Retinal pigment epithelial cell (primary cell): Measurements from ENCODE around the gene MRFAP1L1.

Experiments
- DNase-seq: peaks from one replicate; pipeline ENCODE4 v3.0.0-alpha.2; 2010; ENCODE audit warnings: low read depth
- H3K4me3 ChIP-seq: 2 replicates; pipeline ENCODE4 v1.5.1; 2011; ENCODE audit warnings: mild to moderate bottlenecking, low read length, control low read depth, moderate library complexity
- CTCF ChIP-seq: conservative IDR thresholded peaks from 2 replicates; pipeline ENCODE4 v1.5.1; 2011; ENCODE audit warnings: low read depth, low read length, control low read depth, inconsistent platforms

MRFAP1L1 gene

GRCh38 chr4:6720202-6720699, 10.6 kb upstream of the MRFAP1L1 start:
- peak; percentile 92 for TF ChIP-seq CTCF
- DNase-seq, result no peak
- H3K4me3 ChIP-seq, result no peak overlapping the region

GRCh38 chr4:6719611-6720179, 10.0 kb upstream of the MRFAP1L1 start:
- DNase-seq, result no peak
- no peak overlapping the region for H3K4me3 ChIP-seq
- no peak for TF ChIP-seq CTCF

GRCh38 chr4:6718932-6719610, 9.4 kb upstream of the MRFAP1L1 start:
- no peak for TF ChIP-seq CTCF
- no peak overlapping the region for H3K4me3 ChIP-seq
- DNase-seq, result no peak

DNA sequence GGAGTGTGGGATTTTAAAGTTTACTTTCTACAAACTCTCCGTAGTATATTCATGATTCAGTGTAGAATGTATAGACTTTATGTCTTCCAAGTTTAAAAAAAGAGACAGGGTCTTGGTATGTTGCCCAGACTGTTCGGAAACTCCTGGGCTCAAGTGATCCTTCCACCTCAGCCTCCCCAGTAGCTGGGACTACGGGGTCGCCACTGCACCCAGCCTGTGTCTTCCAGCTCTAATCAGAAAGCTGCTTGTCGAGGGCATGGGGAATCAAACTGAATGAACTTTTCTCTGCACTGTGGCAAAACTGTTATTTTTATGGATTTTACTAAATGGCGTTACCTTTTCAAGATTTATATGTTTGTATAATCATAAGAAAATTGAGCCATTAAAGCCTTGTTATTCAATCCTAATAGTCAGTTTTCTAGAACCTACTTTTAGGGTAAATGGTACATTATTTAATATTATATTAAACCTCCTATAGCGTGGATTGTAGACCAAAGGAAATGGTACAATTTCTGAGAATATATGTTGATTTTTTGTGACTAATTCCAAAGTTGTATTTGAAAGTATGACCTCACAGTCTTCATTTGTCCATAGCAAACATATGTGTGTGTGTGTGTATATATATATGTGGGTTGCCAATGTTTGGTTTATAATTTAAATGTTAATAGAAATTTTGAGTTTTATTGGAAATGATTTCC, 7.4 kb upstream of the MRFAP1L1 start:
- TF ChIP-seq CTCF, result no peak
- DNase-seq, result no peak
- peak overlapping the region; percentile 78 for H3K4me3 ChIP-seq

DNA sequence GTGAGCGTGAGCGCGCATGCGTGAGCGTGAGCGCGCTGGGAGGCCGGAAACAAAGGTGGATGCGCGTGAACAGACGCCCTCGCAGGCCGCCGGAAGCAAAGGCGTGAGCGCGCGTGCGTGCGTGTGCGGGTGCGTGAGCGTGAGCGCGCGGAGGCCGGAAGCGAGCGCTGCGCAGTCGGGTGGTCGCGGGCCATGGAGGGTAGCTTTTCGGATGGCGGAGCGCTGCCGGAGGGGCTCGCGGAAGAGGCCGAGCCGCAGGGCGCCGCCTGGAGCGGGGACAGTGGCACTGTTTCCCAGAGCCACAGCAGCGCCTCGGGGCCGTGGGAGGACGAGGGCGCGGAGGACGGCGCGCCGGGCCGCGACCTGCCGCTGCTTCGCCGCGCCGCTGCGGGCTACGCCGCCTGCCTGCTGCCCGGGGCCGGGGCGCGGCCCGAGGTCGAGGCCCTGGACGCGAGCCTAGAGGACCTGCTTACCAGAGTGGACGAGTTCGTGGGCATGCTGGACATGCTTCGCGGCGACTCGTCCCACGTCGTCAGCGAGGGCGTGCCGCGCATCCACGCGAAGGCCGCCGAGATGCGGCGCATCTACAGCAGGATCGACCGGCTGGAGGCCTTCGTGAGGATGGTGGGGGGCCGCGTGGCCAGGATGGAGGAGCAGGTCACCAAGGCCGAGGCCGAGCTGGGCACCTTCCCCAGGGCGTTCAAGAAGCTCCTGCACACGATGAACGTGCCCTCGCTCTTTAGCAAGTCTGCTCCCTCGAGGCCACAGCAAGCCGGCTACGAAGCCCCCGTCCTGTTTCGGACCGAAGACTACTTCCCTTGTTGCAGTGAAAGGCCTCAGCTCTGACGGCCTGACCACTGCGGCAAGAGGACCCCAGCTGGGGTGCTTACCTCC, 6.6 kb upstream of the MRFAP1L1 start, which contains the start of gene BLOC1S4:
BLOC1S4 (plus strand) TSS at position 157 of the 894 bp plus-strand sequence; CDS start at position 193, 36 bp downstream.
- peak within 1 kb of the TSS; percentile 78 for H3K4me3 ChIP-seq
- TF ChIP-seq CTCF, result no peak
- DNase-seq, result peak; percentile 68

GRCh38 chr4:6715704-6716017, 6.0 kb upstream of the MRFAP1L1 start:
- no peak for DNase-seq
- no peak for TF ChIP-seq CTCF
- H3K4me3 ChIP-seq, result peak overlapping the region; percentile 78
